Activated gamma-delta T cell (primary cell): Measurements from ENCODE around the gene EEF1B2.
A peak's percentile ranks its signal among the peaks of the same experiment; 100 is the strongest.
"Not testable (repeated sequence)": the region's sequence is repeated elsewhere in the genome, so short reads cannot be mapped to it uniquely, and the experiment has no call there.

Source experiments
- DNase-seq: peaks from one replicate; lab custom pipeline; 2025; lab: John Stamatoyannopoulos, UW
- total RNA-seq, 2 donors: gene quantifications; one replicate each; lab custom pipeline; 2026; lab: John Stamatoyannopoulos, UW

Gene EEF1B2
- total RNA-seq = 341 to 365 reads per million in 2 donors

GRCh38 chr2:206159346-206160124 lies at the start of gene EEF1B2, which contains the start of gene NDUFS1:
Gene EEF1B2, plus strand, starts transcription at chr2:206159895. Its CDS starts 85 bp downstream, at chr2:206159980.
Gene NDUFS1, minus strand, starts transcription at chr2:206159444. Its CDS starts 5,766 bp downstream, at chr2:206153678.
- peak; percentile 90 for DNase-seq

GRCh38 chr2:206112108-206112507 lies 47.6 kb upstream of the EEF1B2 start:
- DNase-seq = no peak

- DNase-seq = no peak
Measured at GRCh38 chr2:206112846-206113547, 46.7 kb upstream of the EEF1B2 start.

- DNase-seq = no peak
Measured at GRCh38 chr2:206115026-206115578, 44.6 kb upstream of the EEF1B2 start.

- DNase-seq = no peak
Measured at GRCh38 chr2:206116278-206116677, 43.4 kb upstream of the EEF1B2 start.

- not testable (repeated sequence) for DNase-seq
Measured at GRCh38 chr2:206122569-206122968, 37.1 kb upstream of the EEF1B2 start.

GRCh38 chr2:206125901-206126300 lies 33.8 kb upstream of the EEF1B2 start:
- DNase-seq = no peak

- no peak for DNase-seq
Measured at GRCh38 chr2:206127656-206128055, 32.0 kb upstream of the EEF1B2 start.

- no peak for DNase-seq
Measured at GRCh38 chr2:206143451-206143850, 16.2 kb upstream of the EEF1B2 start.

- no peak for DNase-seq
Measured at GRCh38 chr2:206144383-206144782, 15.3 kb upstream of the EEF1B2 start.

GRCh38 chr2:206145665-206146064 lies 14.0 kb upstream of the EEF1B2 start:
- DNase-seq = no peak

GRCh38 chr2:206149330-206149729 lies 10.4 kb upstream of the EEF1B2 start:
- DNase-seq = no peak

- no peak for DNase-seq
Measured at GRCh38 chr2:206150168-206150567, 9.5 kb upstream of the EEF1B2 start.

- DNase-seq = no peak
Measured at GRCh38 chr2:206150631-206151030, 9.1 kb upstream of the EEF1B2 start.

GRCh38 chr2:206154197-206154596 lies 5.5 kb upstream of the EEF1B2 start:
- no peak for DNase-seq

GRCh38 chr2:206157014-206157413 lies 2.7 kb upstream of the EEF1B2 start:
- not testable (repeated sequence) for DNase-seq

GRCh38 chr2:206158563-206159345 lies 941 bp upstream of the EEF1B2 start:
- no peak for DNase-seq

- peak; percentile 59 for DNase-seq
Measured at GRCh38 chr2:206160125-206160806, 571 bp downstream of the EEF1B2 start.

- no peak for DNase-seq
Measured at GRCh38 chr2:206160807-206161179, 1.1 kb downstream of the EEF1B2 start.

- not testable (repeated sequence) for DNase-seq
Measured at GRCh38 chr2:206162401-206162800, 2.7 kb downstream of the EEF1B2 start.

- DNase-seq = no peak
Measured at GRCh38 chr2:206163251-206163880, 3.7 kb downstream of the EEF1B2 start.
